Measurements from ENCODE around the gene DDAH1.

DNA sequence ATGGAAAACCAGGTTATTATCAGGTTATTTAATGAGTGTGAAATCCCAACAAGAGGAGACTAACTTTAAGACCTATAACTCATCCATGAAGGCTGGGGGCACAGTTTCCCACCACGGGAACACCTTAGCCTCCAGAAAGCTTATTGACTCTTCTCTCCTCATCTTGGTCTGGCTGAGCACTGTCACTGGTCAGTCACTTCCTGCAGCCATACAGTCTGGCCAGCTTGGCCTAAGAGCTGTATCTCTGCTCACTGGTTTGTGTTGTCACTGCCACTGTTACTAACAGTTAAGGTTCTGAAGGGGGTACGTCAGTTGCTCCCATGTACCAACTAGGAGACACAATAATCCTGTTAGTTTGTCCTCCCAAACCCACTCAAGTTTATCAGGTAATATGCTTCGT is 16.7 kb upstream of the DDAH1 start:
- TF ChIP-seq POLR2A (IDR thresholded peaks at IDR 0.05; ENCODE audit: low read length) (no peak), GATA1 (IDR thresholded peaks at IDR 0.05; ENCODE audit: low read depth, low read length) (no peak)
